Nephron progenitor cell (in vitro differentiated cells): ENCODE results near the gene KDM4B.

Source experiments
- DNase-seq: peaks from one replicate; pipeline ENCODE4 v3.0.0; 2021
- H3K27ac Mint-ChIP-seq: 2 replicates; pipeline ENCODE4 v1.8.0; 2021; ENCODE audit warnings: mild to moderate bottlenecking, moderate library complexity, mixed read lengths
- H3K27me3 Mint-ChIP-seq: 2 replicates; pipeline ENCODE4 v1.8.0; 2021; ENCODE audit warnings: mild to moderate bottlenecking, low read depth, mixed read lengths; ENCODE audit not compliant: poor library complexity
- H3K36me3 Mint-ChIP-seq: 2 replicates; pipeline ENCODE4 v1.8.0; 2021; ENCODE audit warnings: low read depth, mixed read lengths
- H3K4me1 Mint-ChIP-seq: 2 replicates; pipeline ENCODE4 v1.8.0; 2021; ENCODE audit warnings: mixed read lengths
- H3K4me3 Mint-ChIP-seq: 2 replicates; pipeline ENCODE4 v1.8.0; 2021; ENCODE audit warnings: mild to moderate bottlenecking, moderate library complexity, mixed read lengths
- H3K9me3 Mint-ChIP-seq: 2 replicates; pipeline ENCODE4 v1.8.0; 2021; ENCODE audit warnings: mild to moderate bottlenecking, moderate library complexity, mixed read lengths
- TF ChIP-seq, protein P1 (sequence below): fragments of 200-600 bp; sonication (generic); IDR thresholded peaks from 2 replicates; pipeline ENCODE4 v1.5.0; 2021; ENCODE audit warnings: antibody characterized with exemption

The KDM4B gene

DNA sequence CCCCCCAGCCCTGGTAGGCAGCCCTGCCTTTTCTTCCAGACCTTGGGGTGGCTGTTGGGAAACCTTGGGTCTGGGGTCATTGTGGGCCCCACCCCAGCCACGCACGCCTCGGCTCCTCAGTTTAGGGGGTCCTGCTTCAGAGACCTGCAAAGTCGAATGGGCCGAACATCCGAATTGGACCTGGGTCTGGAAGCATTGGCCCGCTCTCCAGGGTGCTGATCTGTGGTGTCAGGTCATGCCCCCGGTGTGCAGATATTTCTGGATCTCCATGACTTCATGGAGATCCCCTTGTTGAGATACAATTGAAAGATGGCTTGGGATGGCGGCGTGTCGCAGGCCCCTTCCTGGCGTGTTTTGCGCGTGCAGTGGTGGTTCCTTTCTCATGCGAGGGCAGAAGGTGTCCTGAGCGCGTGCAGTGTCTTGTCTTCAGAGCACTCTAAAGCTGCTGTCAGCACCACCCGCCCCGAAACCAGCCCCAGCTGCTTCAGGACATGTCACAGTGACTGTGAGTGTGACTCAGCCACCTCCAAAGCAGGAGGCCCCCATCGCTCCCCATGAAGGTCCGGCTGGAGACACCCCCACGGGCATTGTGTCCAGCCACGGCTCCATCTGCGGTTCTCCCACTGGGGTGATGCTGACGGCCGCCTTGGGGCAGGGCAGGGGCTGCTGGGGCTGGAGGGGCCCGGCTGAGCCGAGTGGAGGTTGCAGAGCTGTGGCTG is 112.7 kb downstream of the KDM4B start:
- H3K27ac Mint-ChIP-seq = no peak overlapping the region
- H3K4me1 Mint-ChIP-seq = peaks cover 48% of the 10 kb centered on the region
- H3K4me3 Mint-ChIP-seq = no peak overlapping the region
- no peak for DNase-seq
- TF ChIP-seq, protein P1, sequence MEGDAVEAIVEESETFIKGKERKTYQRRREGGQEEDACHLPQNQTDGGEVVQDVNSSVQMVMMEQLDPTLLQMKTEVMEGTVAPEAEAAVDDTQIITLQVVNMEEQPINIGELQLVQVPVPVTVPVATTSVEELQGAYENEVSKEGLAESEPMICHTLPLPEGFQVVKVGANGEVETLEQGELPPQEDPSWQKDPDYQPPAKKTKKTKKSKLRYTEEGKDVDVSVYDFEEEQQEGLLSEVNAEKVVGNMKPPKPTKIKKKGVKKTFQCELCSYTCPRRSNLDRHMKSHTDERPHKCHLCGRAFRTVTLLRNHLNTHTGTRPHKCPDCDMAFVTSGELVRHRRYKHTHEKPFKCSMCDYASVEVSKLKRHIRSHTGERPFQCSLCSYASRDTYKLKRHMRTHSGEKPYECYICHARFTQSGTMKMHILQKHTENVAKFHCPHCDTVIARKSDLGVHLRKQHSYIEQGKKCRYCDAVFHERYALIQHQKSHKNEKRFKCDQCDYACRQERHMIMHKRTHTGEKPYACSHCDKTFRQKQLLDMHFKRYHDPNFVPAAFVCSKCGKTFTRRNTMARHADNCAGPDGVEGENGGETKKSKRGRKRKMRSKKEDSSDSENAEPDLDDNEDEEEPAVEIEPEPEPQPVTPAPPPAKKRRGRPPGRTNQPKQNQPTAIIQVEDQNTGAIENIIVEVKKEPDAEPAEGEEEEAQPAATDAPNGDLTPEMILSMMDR = no peak
- no peaks in the 10 kb centered on the region for H3K9me3 Mint-ChIP-seq
- H3K36me3 Mint-ChIP-seq = peaks cover 26% of the 10 kb centered on the region
- no peaks in the 10 kb centered on the region for H3K27me3 Mint-ChIP-seq

- H3K4me1 Mint-ChIP-seq = peaks cover 66% of the 10 kb centered on the region
- H3K27ac Mint-ChIP-seq = peak overlapping the region; percentile 91
- peak; percentile 41 for DNase-seq
- TF ChIP-seq, protein P1 = no peak
- H3K4me3 Mint-ChIP-seq = no peak overlapping the region
- peaks cover 26% of the 10 kb centered on the region for H3K36me3 Mint-ChIP-seq
- H3K27me3 Mint-ChIP-seq = no peaks in the 10 kb centered on the region
- no peaks in the 10 kb centered on the region for H3K9me3 Mint-ChIP-seq
Observed at GRCh38 chr19:5083547-5083965, 114.6 kb downstream of the KDM4B start.

DNA sequence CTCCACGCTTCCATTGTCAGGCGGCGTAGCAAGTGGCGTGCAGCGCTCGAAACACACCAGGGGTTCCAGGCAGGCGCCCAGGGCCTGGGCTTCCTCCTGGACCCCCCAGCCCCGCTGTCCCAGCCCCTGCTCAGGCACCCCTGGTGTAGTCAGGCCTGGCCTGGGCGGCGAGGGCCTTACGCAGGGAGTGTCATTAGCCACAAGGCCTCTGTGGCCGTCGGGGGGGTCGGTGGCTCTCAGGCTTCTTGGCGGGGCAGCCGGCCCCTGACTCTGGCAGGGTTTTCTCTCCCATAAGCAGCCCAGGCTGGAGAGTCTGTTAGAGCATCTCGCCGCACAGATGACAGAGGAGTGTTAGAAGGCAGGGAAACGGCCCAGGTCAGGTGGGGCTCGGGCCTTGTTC is 116.7 kb downstream of the KDM4B start:
- Mint-ChIP-seq H3K36me3 (peaks cover 24% of the 10 kb centered on the region), H3K9me3 (no peaks in the 10 kb centered on the region), H3K27me3 (no peaks in the 10 kb centered on the region), H3K27ac (no peak overlapping the region), H3K4me1 (peaks cover 74% of the 10 kb centered on the region), H3K4me3 (no peak overlapping the region)
- DNase-seq = no peak
- TF ChIP-seq, protein P1 = no peak

DNA sequence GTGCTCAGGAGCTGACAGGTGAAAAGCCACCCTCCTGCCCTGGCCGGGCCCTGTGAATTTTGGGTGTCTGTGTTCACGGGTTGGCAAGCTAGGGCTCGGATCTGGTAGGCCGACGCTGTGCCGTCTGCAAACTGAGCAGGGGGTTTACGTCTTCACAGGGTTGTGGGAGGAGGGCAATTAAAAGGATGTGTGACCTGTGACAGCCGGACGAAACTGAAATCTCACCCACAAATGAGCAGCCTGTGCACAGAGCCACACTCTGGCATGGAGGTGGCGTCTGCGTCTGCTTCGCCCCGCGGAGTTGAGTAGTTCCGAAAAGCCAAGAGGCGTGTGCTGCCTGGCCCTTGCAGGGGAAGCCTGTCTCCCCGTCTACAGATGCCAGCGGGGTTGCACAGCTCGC is 117.3 kb downstream of the KDM4B start:
- peaks cover 74% of the 10 kb centered on the region for H3K4me1 Mint-ChIP-seq
- TF ChIP-seq, protein P1 = no peak
- no peak overlapping the region for H3K4me3 Mint-ChIP-seq
- H3K36me3 Mint-ChIP-seq = peaks cover 19% of the 10 kb centered on the region
- no peaks in the 10 kb centered on the region for H3K27me3 Mint-ChIP-seq
- no peaks in the 10 kb centered on the region for H3K9me3 Mint-ChIP-seq
- no peak for DNase-seq
- H3K27ac Mint-ChIP-seq = no peak overlapping the region

- Mint-ChIP-seq H3K36me3 (peaks cover 14% of the 10 kb centered on the region), H3K4me1 (peaks cover 76% of the 10 kb centered on the region), H3K27me3 (no peaks in the 10 kb centered on the region), H3K4me3 (no peak overlapping the region), H3K27ac (no peak overlapping the region), H3K9me3 (no peaks in the 10 kb centered on the region)
- TF ChIP-seq, protein P1 = no peak
- no peak for DNase-seq
Observed at GRCh38 chr19:5086725-5087439, 118.0 kb downstream of the KDM4B start.
